ENCODE results near the gene LRRC47. TPM values are rescaled to one million over a fixed set of nuclear protein-coding genes. Genes with fewer than 3 reads are reported as not detected.

Gene LRRC47
- total and polyA plus RNA-seq, 11 donors: 18.4 to 85.7 (median 60.2) TPM

DNA sequence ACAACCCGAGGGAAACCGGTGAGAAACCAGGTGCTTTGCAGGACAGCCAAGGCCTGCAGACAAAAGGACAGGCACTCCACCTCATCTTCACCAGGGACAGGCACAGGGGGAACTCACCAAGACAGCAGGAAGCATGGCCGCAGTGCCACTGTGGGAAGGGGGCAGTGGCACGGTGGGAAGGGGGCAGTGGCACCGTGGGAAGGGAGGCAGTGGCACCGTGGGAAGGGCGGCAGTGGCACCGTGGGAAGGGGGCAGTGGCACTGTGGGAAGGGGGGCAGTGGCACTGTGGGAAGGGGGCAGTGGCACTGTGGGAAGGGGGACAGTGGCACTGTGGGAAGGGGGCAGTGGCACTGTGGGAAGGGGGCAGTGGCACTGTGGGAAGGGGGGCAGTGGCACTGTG is 28.4 kb upstream of the LRRC47 start:
- no peak for DNase-seq
- Histone ChIP-seq H3K4me3 (no peak overlapping the region), H3K27ac (no peak overlapping the region), H3K36me3 (peaks cover 0 to 98% (median 92%) of the 10 kb centered on the region in 9 donors), H3K4me1 (no peaks in the 10 kb centered on the region), H3K27me3 (no peaks in the 10 kb centered on the region), H3K9me3 (no peaks in the 10 kb centered on the region)
- 78 to 97% (median 88%) methylated on average over 7 to 8 of the region's 8 CpGs for WGBS, 4 donors
- no peak for ATAC-seq
- intact Hi-C loops (cut with DNase I): no loop called here
- TF ChIP-seq, protein P1, sequence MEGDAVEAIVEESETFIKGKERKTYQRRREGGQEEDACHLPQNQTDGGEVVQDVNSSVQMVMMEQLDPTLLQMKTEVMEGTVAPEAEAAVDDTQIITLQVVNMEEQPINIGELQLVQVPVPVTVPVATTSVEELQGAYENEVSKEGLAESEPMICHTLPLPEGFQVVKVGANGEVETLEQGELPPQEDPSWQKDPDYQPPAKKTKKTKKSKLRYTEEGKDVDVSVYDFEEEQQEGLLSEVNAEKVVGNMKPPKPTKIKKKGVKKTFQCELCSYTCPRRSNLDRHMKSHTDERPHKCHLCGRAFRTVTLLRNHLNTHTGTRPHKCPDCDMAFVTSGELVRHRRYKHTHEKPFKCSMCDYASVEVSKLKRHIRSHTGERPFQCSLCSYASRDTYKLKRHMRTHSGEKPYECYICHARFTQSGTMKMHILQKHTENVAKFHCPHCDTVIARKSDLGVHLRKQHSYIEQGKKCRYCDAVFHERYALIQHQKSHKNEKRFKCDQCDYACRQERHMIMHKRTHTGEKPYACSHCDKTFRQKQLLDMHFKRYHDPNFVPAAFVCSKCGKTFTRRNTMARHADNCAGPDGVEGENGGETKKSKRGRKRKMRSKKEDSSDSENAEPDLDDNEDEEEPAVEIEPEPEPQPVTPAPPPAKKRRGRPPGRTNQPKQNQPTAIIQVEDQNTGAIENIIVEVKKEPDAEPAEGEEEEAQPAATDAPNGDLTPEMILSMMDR (IDR thresholded peaks at IDR 0.05): no peak
- TF ChIP-seq POLR2A (IDR thresholded peaks at IDR 0.05): no peak

DNA sequence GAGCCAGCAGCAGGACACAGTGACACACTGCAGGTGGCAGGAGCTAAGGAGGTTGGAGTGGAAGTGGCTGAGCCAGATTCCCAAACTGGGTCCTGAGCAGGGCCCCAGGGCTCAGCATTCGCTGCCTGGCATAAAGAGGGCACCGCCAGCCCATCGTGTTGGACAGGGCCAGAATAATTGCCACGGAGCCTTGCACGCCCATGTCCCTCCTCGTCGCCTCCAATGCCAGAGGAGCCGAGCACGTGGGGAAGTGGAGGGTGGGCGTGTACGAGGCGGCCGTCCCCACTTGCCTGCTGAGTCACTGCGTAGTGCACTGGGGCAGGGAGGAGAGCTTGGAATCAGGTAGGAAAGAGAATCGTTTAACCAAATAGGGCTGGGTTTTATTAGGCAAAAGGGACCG is 26.1 kb upstream of the LRRC47 start:
- DNase-seq (no peak), ATAC-seq (no peak)
- peaks cover 0 to 85% (median 82%) of the 10 kb centered on the region in 9 donors for H3K36me3 ChIP-seq
- 88 to 94% (median 90%) methylated on average over 16 of the region's 16 CpGs for WGBS, 4 donors
- TF ChIP-seq POLR2A (IDR thresholded peaks at IDR 0.05): no peak
- TF ChIP-seq, protein P1 (IDR thresholded peaks at IDR 0.05): no peak
- intact Hi-C loops (cut with DNase I): no loop called here
- no peaks in the 10 kb centered on the region for H3K9me3 ChIP-seq
- H3K4me1 ChIP-seq: no peaks in the 10 kb centered on the region
- no peak overlapping the region for H3K27ac ChIP-seq
- H3K27me3 ChIP-seq: no peaks in the 10 kb centered on the region
- no peak overlapping the region for H3K4me3 ChIP-seq

DNA sequence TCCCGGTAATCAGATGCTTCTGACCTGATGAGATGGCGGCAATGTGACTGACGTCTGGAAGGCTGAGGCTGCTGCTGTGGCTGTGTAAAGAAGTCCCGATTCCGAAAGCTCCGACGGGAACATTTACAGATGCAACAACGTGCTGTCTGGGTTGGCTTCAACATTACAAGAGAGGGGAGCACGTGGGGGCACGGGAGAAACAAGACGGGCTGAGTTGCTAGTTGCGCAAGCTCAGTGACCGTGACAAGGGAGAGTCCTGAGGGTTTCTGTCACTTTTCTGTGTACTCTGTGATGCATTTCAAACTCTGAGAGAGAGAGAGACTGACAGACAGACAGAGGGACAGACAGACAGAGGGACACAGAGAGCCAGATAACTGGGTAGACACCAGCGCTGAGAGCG is 25.6 kb upstream of the LRRC47 start:
- 88 to 93% (median 89%) methylated on average over 15 of the region's 15 CpGs for WGBS, 4 donors
- H3K9me3 ChIP-seq: no peaks in the 10 kb centered on the region
- intact Hi-C loops (cut with DNase I): no loop called here
- no peak for DNase-seq
- H3K4me3 ChIP-seq: no peak overlapping the region
- H3K27me3 ChIP-seq: no peaks in the 10 kb centered on the region
- no peaks in the 10 kb centered on the region for H3K4me1 ChIP-seq
- TF ChIP-seq, protein P1 (IDR thresholded peaks at IDR 0.05): no peak
- no peak for TF ChIP-seq POLR2A (IDR thresholded peaks at IDR 0.05)
- peaks cover 0 to 80% (median 77%) of the 10 kb centered on the region in 9 donors for H3K36me3 ChIP-seq
- no peak for ATAC-seq
- no peak overlapping the region for H3K27ac ChIP-seq

DNA sequence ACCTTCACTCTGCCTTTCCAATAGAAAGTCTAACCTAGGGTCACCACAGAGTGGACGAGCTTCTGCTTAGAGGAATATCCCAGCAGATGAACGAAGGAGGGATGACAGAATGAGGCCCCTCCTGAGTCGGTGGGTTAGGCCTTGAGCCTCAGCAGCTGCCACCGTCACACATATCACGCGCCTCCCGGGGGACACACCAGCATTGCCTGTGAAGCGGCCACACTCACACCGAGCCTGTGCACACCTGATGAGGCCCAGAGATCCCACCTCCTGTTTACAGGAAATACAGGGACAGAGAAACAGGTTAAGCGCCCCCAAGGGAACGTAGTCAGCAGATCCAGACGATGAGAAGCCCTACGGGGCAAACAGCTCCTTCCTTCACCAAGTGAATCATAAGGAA is 25.1 kb upstream of the LRRC47 start:
- no peak overlapping the region for H3K4me3 ChIP-seq
- no peak overlapping the region for H3K27ac ChIP-seq
- intact Hi-C loops (cut with DNase I): no loop called here
- WGBS, 4 donors: 77 to 89% (median 82%) methylated on average over 13 of the region's 13 CpGs
- DNase-seq (no peak), ATAC-seq (no peak)
- H3K9me3 ChIP-seq: no peaks in the 10 kb centered on the region
- peaks cover 0 to 78% (median 73%) of the 10 kb centered on the region in 9 donors for H3K36me3 ChIP-seq
- no peaks in the 10 kb centered on the region for H3K4me1 ChIP-seq
- no peaks in the 10 kb centered on the region for H3K27me3 ChIP-seq
- TF ChIP-seq POLR2A (IDR thresholded peaks at IDR 0.05): no peak
- TF ChIP-seq, protein P1 (IDR thresholded peaks at IDR 0.05): no peak
